SK-N-SH (cell line): ENCODE results near the gene FMR1. TPM values are rescaled to one million over a fixed set of nuclear protein-coding genes. Genes with fewer than 3 reads are reported as not detected.

Source experiments
- CTCF ChIA-PET: fragments of 300-600, 350-600 bp; formaldehyde crosslinking; extraction: SDS; loops from one replicate; lab custom pipeline; 2021; lab: Yijun Ruan, JAX
- POLR2A ChIA-PET: fragments of 350-600 bp; sonication (Branson Sonifier 250); formaldehyde crosslinking; extraction: SDS; loops from one replicate; lab custom pipeline; 2020; ENCODE audit warnings: antibody characterized with exemption, inconsistent platforms; lab: Yijun Ruan, JAX
- DNase-seq: peaks from one replicate; pipeline ENCODE4 v3.0.0; 2012
- H2AFZ ChIP-seq: fragments of 200-600 bp; sonication (generic); 2 replicates; pipeline ENCODE4 v1.8.1; 2016; ENCODE audit warnings: antibody characterized with exemption, mild to moderate bottlenecking, low read depth
- H3F3A ChIP-seq: fragments of 200-600 bp; sonication (generic); replicated peaks from 2 replicates; pipeline ENCODE3; 2016; ENCODE audit warnings: antibody characterized with exemption, mild to moderate bottlenecking; ENCODE audit not compliant: insufficient read depth
- H3K27ac ChIP-seq, 2 experiments: fragments of 200-500 bp in 1 of 2; fragments of 200-600 bp in 1 of 2; sonication (Bioruptor generic) in 1 of 2; sonication (generic), shearing (Covaris generic) in 1 of 2; 2 replicates each; pipeline versions ENCODE4 v1.5.1 to v1.6.1; 2014 to 2016; ENCODE audit warnings: low read depth in 2 of 2, inconsistent platforms in 1 of 2, low read length in 1 of 2, mild to moderate bottlenecking in 1 of 2, mixed read lengths in 1 of 2
- H3K27me3 ChIP-seq: fragments of 200-600 bp; sonication (generic), shearing (Covaris generic); 2 replicates; pipeline ENCODE4 v1.6.1; 2016; ENCODE audit warnings: mixed run types; ENCODE audit not compliant: insufficient read depth
- H3K36me3 ChIP-seq, 2 experiments: fragments of 200-500 bp in 1 of 2; fragments of 200-600 bp in 1 of 2; sonication (Bioruptor generic) in 1 of 2; sonication (generic) in 1 of 2; replicated peaks in 1 of 2; 2 replicates each; pipeline versions ENCODE3 to v1.5.1; 2014 to 2016; ENCODE audit warnings: low read length in 1 of 2, mild to moderate bottlenecking in 1 of 2; ENCODE audit not compliant: insufficient read depth in 2 of 2, control insufficient read depth in 1 of 2
- H3K4me1 ChIP-seq, 2 experiments: fragments of 200-500 bp in 1 of 2; fragments of 200-600 bp in 1 of 2; sonication (Bioruptor generic) in 1 of 2; sonication (generic), shearing (Covaris generic) in 1 of 2; 2 replicates each; pipeline versions ENCODE4 v1.5.1 to v1.6.1; 2014 to 2016; ENCODE audit warnings: low read depth in 1 of 2, low read length in 1 of 2, mixed run types in 1 of 2; ENCODE audit not compliant: insufficient read depth in 2 of 2, control insufficient read depth in 1 of 2
- H3K4me2 ChIP-seq: fragments of 200-600 bp; sonication (generic), shearing (Covaris generic); 2 replicates; pipeline ENCODE4 v1.6.1; 2017; ENCODE audit warnings: mixed run types
- H3K4me3 ChIP-seq, 2 experiments: fragments of 200-500 bp in 1 of 2; fragments of 200-600 bp in 1 of 2; sonication (Bioruptor generic) in 1 of 2; sonication (generic), shearing (Covaris generic) in 1 of 2; 2 replicates each; pipeline versions ENCODE4 v1.5.1 to v1.8.1; 2014 to 2016; ENCODE audit warnings: low read depth in 2 of 2, inconsistent platforms in 1 of 2, low read length in 1 of 2, mild to moderate bottlenecking in 1 of 2, mixed read lengths in 1 of 2, moderate library complexity in 1 of 2
- H3K79me2 ChIP-seq: fragments of 200-600 bp; sonication (generic); 2 replicates; pipeline ENCODE4 v1.8.1; 2017; ENCODE audit warnings: mild to moderate bottlenecking; ENCODE audit not compliant: insufficient read depth
- H3K9ac ChIP-seq: fragments of 200-600 bp; sonication (generic); 2 replicates; pipeline ENCODE4 v1.6.1; 2017; ENCODE audit warnings: mixed run types
- H3K9me2 ChIP-seq: fragments of 200-600 bp; sonication (generic); 2 replicates; pipeline ENCODE4 v1.6.1; 2017; ENCODE audit warnings: mixed run types
- H3K9me3 ChIP-seq: fragments of 200-600 bp; sonication (generic); 2 replicates; pipeline ENCODE4 v1.6.1; 2017; ENCODE audit warnings: mixed run types, mild to moderate bottlenecking, moderate library complexity
- H4K20me1 ChIP-seq: fragments of 200-600 bp; sonication (generic); 2 replicates; pipeline ENCODE4 v1.6.1; 2017; ENCODE audit warnings: mild to moderate bottlenecking, mixed run types; ENCODE audit not compliant: insufficient read depth
- CHD2 ChIP-seq: fragments of 150-350 bp; IDR thresholded peaks from 2 replicates; pipeline ENCODE4 v1.6.1; 2018; ENCODE audit warnings: low read length; ENCODE audit not compliant: partially characterized antibody
- FOSL2 ChIP-seq: IDR thresholded peaks from 2 replicates; pipeline ENCODE4 v1.4.0; 2012; ENCODE audit warnings: low read depth, mild to moderate bottlenecking, moderate library complexity, borderline replicate concordance
- FOXJ3 ChIP-seq: sonication (generic); formaldehyde crosslinking; IDR thresholded peaks from 2 replicates; pipeline ENCODE4 v1.5.1; 2020; ENCODE audit warnings: mild to moderate bottlenecking, missing genetic modification reagents
- GATA2 ChIP-seq: sonication (generic); formaldehyde crosslinking; IDR thresholded peaks from 2 replicates; pipeline ENCODE4 v1.5.0; 2020; ENCODE audit warnings: mild to moderate bottlenecking, missing genetic modification reagents
- MXI1 ChIP-seq: IDR thresholded peaks from 2 replicates; pipeline ENCODE4 v1.6.1; 2012; ENCODE audit warnings: mild to moderate bottlenecking, low read depth, low read length, improper control_type of control experiment
- NFIC ChIP-seq: IDR thresholded peaks from 2 replicates; pipeline ENCODE4 v1.4.0; 2012; ENCODE audit warnings: borderline replicate concordance
- POLR2AphosphoS5 ChIP-seq: IDR thresholded peaks from 2 replicates; pipeline ENCODE4 v1.6.1; 2012; ENCODE audit warnings: low read depth, low read length
- RCOR1 ChIP-seq: fragments of 150-350 bp; IDR thresholded peaks from 2 replicates; pipeline ENCODE4 v1.6.1; 2017; ENCODE audit warnings: antibody characterized with exemption, low read length
- RXRA ChIP-seq: IDR thresholded peaks from 2 replicates; pipeline ENCODE4 v1.4.0; 2012; ENCODE audit warnings: low read depth, mild to moderate bottlenecking, borderline replicate concordance
- SIN3A ChIP-seq: IDR thresholded peaks from 2 replicates; pipeline ENCODE4 v1.6.1; 2012; ENCODE audit warnings: low read depth, mild to moderate bottlenecking, low read length, moderate library complexity, borderline replicate concordance
- SMC3 ChIP-seq: IDR thresholded peaks from 2 replicates; pipeline ENCODE4 v1.6.1; 2012; ENCODE audit warnings: low read depth, low read length, improper control_type of control experiment
- TAF1 ChIP-seq: IDR thresholded peaks from 2 replicates; pipeline ENCODE4 v1.6.1; 2012; ENCODE audit warnings: low read depth, mild to moderate bottlenecking, low read length, moderate library complexity, borderline replicate concordance
- TCF12 ChIP-seq: IDR thresholded peaks from 2 replicates; pipeline ENCODE4 v1.4.0; 2012
- YY1 ChIP-seq: IDR thresholded peaks from 2 replicates; pipeline ENCODE4 v1.4.0; 2012; ENCODE audit warnings: low read depth, mild to moderate bottlenecking
- WGBS: methylation state at CpG from one replicate; pipeline ENCODE4 v1.1.6; 2017; ENCODE audit warnings: low lambda C conversion rate; 5-methylcytosine and 5-hydroxymethylcytosine counted together
- polyA plus RNA-seq, 3 experiments: library from polyadenylated mRNA; depleted of rRNA; stranded (reverse); fragments of >200 nt; gene quantifications; 2 replicates each; pipeline ENCODE4 v1.2.3, GENCODE V29; 2012
- TF ChIP-seq, protein P1 (sequence below): fragments of 150-350 bp; IDR thresholded peaks from 2 replicates; pipeline ENCODE4 v1.6.1; 2017; ENCODE audit warnings: antibody characterized with exemption, low read length, low read depth, borderline replicate concordance
- TF ChIP-seq, protein P2 (sequence below): IDR thresholded peaks from 2 replicates; pipeline ENCODE4 v1.4.0; 2012; ENCODE audit warnings: low read depth
- TF ChIP-seq, protein P3 (sequence below): IDR thresholded peaks from 2 replicates; pipeline ENCODE4 v1.4.0; 2012; ENCODE audit warnings: low read depth, borderline replicate concordance

Gene FMR1
- polyA plus RNA-seq, 1 of the 3 experiments (the other 2 are of a cell fraction): 7.8 TPM

DNA sequence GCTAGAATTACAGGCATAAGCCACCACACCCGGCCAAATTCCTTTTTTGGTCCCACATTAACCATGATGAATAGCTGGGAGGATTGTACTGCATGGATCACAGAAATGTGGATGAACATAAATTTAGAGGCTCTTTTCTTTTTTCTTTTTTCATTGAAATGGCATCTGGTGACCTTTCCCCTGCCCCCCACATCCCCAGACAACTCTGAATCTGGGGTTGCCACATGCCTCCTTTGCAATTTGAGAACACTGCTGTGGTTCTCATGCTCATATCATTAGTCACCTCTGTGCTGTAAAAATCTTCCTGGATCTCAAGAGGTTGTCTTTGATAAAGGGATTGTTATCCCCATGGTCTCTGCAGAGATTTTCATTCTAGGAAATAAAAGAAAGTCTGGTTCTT lies 46.6 kb downstream of the FMR1 start:
- H4K20me1 ChIP-seq: no peaks in the 10 kb centered on the region
- no peaks in the 10 kb centered on the region for H3K79me2 ChIP-seq
- H2AFZ ChIP-seq: no peak overlapping the region
- H3K9me2 ChIP-seq: no peaks in the 10 kb centered on the region
- no peak overlapping the region for H3K4me2 ChIP-seq
- CTCF ChIA-PET: no interaction called here
- no peaks in the 10 kb centered on the region for H3K36me3 ChIP-seq
- no peaks in the 10 kb centered on the region for H3K9me3 ChIP-seq
- H3K4me1 ChIP-seq: no peaks in the 10 kb centered on the region
- POLR2A ChIA-PET: no interaction called here
- H3K27ac ChIP-seq: no peak overlapping the region
- no peak overlapping the region for H3K9ac ChIP-seq
- H3K27me3 ChIP-seq: no peaks in the 10 kb centered on the region
- no peak overlapping the region for H3K4me3 ChIP-seq
- DNase-seq: no peak
- no peaks in the 10 kb centered on the region for H3F3A ChIP-seq
- TF ChIP-seq TCF12 (no peak), FOXJ3 (CRISPR knock-in tag) (no peak), FOSL2 (peak; percentile 23; the same call in 1 of the 2 replicates), SIN3A (no peak)
- TF ChIP-seq, all 33 proteins: peak for 1
- WGBS: 20% methylated on average over 1 of the region's 1 CpG

DNA sequence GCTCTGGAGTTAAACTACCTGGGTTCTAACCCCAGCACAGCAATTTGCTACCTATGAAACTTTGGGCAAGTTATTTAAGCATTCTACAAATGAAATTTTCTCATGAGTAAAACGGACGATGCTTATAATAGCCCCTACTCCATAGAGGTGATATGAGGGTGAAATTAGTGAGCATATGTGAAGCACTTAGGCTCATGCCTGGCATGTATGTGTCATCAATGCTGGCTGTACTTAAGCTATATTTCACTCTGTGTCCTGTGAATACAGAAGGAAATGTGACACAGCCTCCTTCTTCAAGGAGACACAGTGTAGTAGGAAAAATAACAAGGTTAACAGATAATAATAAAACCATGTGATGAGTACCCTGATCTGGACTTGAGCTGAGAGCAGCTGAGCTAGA lies 49.0 kb downstream of the FMR1 start:
- 3% methylated on average over 2 of the region's 2 CpGs for WGBS
- Histone ChIP-seq H3K9me3 (no peaks in the 10 kb centered on the region), H3K36me3 (no peaks in the 10 kb centered on the region), H3K9ac (no peak overlapping the region), H3K27ac (no peak overlapping the region), H3K79me2 (no peaks in the 10 kb centered on the region), H4K20me1 (no peaks in the 10 kb centered on the region), H3K4me3 (no peak overlapping the region), H3K4me2 (no peak overlapping the region), H3F3A (no peaks in the 10 kb centered on the region), H3K27me3 (no peaks in the 10 kb centered on the region), H3K4me1 (no peaks in the 10 kb centered on the region), H3K9me2 (no peaks in the 10 kb centered on the region), H2AFZ (no peak overlapping the region)
- POLR2A ChIA-PET: no interaction called here
- DNase-seq: no peak
- CTCF ChIA-PET: no interaction called here
- no peak for TF ChIP-seq TCF12
- TF ChIP-seq, protein P1, sequence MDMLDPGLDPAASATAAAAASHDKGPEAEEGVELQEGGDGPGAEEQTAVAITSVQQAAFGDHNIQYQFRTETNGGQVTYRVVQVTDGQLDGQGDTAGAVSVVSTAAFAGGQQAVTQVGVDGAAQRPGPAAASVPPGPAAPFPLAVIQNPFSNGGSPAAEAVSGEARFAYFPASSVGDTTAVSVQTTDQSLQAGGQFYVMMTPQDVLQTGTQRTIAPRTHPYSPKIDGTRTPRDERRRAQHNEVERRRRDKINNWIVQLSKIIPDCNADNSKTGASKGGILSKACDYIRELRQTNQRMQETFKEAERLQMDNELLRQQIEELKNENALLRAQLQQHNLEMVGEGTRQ: no peak
- no peak for TF ChIP-seq RCOR1
- TF ChIP-seq TAF1: no peak
- no peak for TF ChIP-seq MXI1
- no peak for TF ChIP-seq NFIC
- TF ChIP-seq POLR2AphosphoS5: no peak
- no peak for TF ChIP-seq SMC3
- TF ChIP-seq, protein P2, sequence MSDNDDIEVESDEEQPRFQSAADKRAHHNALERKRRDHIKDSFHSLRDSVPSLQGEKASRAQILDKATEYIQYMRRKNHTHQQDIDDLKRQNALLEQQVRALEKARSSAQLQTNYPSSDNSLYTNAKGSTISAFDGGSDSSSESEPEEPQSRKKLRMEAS: no peak
- no peak for TF ChIP-seq CHD2
- no peak for TF ChIP-seq FOSL2
- no peak for TF ChIP-seq RXRA
- TF ChIP-seq GATA2 (CRISPR knock-in tag): no peak
- TF ChIP-seq YY1: no peak
- TF ChIP-seq, protein P3, sequence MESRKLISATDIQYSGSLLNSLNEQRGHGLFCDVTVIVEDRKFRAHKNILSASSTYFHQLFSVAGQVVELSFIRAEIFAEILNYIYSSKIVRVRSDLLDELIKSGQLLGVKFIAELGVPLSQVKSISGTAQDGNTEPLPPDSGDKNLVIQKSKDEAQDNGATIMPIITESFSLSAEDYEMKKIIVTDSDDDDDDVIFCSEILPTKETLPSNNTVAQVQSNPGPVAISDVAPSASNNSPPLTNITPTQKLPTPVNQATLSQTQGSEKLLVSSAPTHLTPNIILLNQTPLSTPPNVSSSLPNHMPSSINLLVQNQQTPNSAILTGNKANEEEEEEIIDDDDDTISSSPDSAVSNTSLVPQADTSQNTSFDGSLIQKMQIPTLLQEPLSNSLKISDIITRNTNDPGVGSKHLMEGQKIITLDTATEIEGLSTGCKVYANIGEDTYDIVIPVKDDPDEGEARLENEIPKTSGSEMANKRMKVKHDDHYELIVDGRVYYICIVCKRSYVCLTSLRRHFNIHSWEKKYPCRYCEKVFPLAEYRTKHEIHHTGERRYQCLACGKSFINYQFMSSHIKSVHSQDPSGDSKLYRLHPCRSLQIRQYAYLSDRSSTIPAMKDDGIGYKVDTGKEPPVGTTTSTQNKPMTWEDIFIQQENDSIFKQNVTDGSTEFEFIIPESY: no peak
